Activated CD8-positive, alpha-beta memory T cell treated with anti-CD3 and anti-CD28 coated beads, Interleukin-2, amount 50 U/mL, for 24 hours (primary cell): ENCODE results near the gene SLC30A2.

Source experiments
- DNase-seq: peaks from one replicate; pipeline ENCODE4 v3.0.0-alpha.2; 2020; ENCODE audit errors: extremely low read depth

Gene SLC30A2

DNA sequence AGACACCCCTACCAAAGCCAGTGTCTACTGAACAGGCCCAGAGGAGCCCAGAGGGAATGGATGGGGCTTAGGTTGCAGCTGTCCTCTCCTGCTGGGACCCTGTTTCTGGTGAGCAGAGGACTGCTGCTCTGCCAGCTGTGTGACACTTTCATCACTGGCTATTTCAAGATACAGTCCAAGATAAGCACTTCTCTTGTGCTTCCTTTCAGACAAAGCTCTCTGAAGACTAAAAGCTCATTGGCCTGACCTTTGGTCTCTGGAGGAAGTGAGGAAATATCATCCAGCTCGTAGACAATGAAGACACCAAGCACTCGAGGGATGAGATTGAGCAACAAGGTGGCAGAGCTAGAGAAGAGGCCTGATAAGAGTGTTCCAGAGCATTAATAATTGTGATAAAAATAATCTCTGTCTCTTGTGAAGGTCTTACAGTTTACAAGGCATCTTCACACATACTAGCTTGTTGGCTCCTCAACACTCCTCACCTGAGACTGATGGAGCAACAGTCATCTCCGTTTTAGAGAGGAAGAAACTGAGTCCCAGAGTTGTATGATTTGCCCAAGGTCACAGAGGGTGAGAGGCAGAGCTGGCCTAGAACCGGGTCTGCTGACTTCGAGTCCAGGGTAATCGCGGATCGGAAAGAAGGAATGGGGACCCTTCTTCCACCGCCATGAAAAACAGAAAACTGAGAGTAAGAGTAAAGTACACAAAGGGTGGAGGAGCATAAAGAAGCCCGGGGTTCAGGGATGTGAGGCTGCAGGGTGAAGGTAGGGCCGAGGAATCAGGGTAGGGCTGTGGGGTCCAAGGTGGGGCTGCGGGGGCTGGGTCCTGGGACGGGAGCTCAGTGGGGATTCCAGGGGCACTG is 48.7 kb downstream of the SLC30A2 start:
- DNase-seq = no peak

DNA sequence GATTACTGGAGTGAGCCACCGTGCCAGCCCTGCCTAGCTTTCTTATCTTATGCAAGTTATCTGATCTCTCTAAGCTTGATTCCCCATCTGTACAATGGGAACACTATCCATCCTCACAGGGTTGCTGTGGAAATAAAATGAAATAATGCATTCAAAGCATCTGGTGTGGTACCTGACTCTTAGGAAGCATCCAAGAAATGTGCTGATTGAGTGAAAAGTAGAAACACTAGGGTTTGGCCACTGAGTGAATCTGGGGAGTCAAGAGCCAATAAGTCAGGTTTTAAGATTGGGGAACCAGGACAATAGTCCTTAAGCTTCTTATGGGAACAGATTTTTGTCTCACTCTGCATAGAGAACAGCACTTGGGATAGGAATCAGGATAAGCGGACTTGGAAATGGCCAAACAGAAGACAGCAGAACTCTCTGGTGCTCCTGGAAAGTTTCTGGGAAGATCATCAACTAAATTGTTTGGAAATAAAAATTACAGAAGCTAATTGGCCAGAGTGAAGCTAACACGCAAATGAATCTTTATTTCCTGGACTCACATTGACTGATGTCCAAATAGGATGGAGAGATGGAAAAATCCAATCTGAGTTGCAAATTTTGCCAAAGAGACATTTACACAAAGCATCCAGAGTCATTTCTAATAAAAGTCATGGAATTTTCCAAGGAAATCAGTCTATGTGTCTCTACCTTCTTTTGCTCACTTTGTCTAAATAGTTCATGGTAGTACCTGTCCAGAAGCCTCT is 51.3 kb downstream of the SLC30A2 start:
- DNase-seq = no peak

DNA sequence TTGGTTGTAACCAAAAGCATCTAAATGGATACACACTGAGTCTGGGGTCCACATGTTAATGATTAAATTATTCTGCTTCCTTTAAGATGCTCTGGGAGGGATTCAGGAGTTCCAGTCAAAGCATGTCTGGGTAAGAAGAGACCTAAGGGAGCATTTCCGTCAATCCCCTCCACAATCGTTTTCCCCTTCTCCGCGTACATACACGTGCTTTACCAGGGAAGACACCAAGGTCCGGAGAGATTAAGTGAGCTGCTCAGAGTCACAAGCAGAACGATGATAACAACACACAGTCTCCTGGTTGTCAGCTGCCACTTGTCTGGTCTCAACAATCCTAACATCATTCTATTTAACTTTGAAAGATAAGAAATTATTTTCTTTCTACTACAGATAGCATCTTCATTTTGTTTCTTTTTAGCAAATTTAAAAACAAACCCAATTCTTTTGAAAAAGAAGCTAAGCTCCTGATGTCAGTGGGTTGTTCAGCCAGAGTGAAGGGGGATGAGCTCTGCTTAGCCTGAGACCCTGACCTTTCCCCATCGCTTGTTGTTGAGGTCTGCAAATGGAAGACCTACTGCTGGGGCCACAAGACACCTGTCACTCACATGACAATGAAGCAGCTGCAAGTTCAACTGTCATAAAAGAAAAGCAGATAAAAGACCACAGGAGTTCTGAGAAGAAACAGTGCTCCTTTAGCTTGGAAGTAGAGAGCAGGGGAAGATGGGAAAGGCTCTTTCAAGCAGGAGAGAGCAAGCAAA is 52.5 kb downstream of the SLC30A2 start:
- no peak for DNase-seq

DNA sequence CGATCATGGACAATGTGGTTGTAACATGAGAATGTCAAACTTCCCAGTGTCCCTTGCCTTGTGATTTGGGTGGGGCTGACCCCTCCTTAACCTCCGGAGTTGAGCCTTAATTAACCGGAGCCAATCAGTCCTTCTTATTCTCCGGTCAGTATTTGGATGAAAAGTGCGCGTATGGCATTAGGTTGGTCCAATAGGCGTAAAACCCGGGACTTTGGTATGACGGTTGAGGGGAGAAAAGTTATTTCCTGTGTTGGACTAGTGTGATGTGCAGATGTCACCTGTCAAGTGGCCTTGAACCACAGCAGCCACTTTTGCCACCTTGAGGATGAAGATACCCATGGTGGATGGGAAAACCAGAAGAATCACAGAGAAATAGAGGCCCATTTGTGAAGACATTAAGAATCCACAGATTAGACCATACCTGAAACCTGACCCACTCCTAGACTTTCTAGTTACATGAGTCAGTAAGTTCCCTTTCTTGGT is 53.2 kb downstream of the SLC30A2 start:
- DNase-seq = no peak

DNA sequence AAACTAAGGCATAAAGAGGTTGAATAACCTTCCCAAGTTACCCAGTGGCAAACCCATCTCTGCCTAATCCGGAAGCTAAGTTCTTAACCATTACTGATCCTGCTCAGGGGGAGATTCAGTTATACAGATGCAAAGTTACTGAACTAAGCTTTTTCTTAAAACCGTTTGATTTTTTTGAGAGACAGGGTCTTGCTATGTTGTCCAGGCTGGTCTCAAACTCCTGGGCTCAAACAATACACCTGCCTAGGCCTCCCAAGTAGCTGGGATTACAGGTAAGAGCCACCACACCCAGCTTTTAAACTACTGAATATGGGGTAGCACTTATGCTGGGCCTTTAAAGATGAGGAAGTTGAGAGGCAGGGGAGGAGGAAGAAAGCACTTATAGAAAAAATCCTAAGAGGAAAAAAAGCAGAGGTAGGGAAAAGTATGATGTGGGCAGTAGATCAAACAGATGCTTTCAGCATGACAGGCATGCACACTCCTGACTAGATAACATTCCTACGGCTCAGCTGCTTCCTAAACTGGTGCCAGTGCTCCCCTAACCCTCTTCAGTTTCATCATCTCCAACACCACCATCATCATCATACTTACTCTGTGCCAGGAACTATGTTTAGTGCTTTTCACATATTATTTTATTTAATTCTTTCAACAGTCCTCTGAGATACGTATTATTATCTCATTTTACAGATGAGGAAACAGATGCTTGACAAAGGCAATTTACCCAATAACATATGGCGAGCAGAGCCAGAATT is 53.8 kb downstream of the SLC30A2 start:
- DNase-seq = no peak

DNA sequence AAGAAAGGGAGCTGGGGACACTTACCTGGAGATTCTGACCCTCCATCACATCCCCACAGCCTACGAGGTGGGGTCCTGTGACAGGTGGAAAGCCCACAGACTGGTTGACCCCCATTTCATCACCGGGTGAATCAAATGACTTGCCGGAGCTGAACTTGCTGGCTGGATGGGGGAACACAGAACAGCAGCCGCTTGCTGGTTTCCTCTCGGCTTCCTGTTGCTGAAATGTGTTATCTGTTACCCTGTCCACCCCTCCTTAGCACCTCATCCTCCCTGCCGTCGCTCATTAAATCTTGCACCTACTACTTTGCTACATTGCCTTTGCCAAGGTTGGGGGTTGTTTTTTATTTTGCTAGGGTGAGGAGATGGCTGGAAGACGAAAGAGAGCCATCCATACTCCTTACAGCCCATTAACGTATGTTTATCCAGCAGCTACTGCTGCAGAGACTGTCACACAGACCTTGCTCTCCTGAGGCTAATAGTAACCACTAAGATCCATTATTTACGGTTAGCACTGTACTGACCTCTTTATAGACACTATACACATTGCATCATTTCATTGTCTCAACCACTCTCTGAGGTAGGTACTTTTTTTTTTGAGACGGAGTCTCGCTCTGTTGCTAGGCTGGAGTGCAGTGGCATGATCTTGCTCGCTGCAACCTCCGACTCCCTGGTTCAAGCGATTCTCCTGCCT is 55.1 kb downstream of the SLC30A2 start:
- DNase-seq = no peak

DNA sequence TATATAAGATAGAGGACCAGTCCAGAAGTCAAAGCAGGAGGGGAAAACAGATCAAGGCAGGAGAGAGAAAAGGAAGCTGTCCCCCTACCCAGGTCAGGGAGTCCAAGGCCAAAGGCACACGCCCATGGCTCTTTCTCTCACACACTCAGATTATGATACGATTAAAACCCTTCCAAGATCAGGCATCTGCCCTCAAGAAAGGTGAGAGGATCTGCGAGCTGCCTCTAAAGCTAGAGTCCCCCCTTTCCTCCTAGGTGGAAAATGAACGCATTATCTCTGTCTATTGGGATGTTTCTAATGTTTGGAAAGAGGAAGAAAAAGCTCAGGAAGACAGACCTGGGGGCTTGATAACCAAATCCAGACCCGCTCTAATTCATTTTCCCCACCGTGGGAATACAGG is 55.7 kb downstream of the SLC30A2 start:
- DNase-seq = no peak

DNA sequence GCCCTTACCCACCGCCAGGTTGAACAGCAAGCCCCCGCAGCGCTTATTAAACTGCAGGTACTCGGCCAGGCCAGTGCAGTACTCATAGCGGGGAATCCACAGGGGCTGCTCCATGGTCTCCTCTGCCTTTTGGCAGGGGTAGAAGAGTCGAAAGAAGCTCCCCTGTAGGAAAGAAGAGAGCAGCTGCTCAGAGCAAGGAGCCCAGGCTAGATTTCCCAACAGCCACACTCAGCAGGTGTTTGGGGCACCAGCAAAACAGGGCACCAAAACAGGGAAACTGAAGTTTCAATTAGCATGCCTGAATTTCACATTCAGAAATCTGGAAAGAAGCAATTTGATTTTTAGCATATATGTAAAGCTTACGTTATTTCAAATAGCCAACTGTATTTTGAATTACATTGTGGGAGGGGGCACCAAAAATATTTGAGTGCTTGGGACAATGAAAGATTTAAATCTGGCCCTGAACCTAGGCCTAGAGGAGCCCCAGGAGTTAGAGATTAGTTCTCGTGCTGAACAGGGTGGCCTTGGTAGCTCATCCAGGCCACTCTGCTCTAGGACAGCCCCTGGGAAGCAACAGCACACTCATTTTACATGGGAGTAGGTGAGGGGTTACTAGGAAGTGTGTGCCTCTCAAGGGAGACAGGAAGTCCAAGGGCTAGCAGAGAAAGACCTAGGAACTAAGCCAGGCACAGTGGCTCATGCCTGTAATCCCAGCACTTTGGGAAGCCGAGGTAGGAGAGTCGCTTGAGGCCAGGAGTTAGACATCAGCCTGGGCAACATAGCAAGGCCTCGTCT is 56.3 kb downstream of the SLC30A2 start:
- DNase-seq = no peak

DNA sequence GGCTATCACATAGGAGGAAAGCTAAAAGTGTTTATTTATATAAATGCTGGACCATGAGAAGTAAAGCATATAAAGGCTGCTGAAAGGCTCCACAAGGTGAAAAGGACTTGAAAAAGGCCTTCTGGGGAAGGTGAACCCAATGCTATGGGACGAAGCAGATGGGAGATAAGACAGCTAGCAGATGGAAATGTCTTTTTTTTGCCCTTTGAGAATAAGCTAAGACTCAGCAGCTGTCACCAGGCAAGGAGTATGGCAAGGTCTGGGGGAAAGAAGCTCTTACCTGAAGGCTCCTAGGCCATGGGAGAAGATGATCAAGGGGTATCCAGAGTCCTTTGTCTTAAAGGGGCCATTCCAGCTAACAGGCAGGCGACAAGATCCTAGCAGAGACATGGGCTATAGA is 58.0 kb downstream of the SLC30A2 start:
- DNase-seq = no peak
